SH-SY5Y (cell line): ENCODE results near the gene SOX1.

Experiments
- GATA2 ChIP-seq: IDR thresholded peaks from 2 replicates; pipeline ENCODE4 v1.6.1; 2011; ENCODE audit warnings: mild to moderate bottlenecking, low read depth, low read length
- GATA3 ChIP-seq: IDR thresholded peaks from 2 replicates; pipeline ENCODE4 v1.6.1; 2011; ENCODE audit warnings: low read depth, mild to moderate bottlenecking, low read length, moderate library complexity

SOX1 gene

GRCh38 chr13:112101360-112101930 lies 34.5 kb downstream of the SOX1 start:
- TF ChIP-seq GATA3, result no peak
- TF ChIP-seq GATA2, result no peak

- TF ChIP-seq GATA3, result no peak
- no peak for TF ChIP-seq GATA2
Measured at GRCh38 chr13:112102243-112102642, 35.3 kb downstream of the SOX1 start.

GRCh38 chr13:112103260-112103838 lies 36.4 kb downstream of the SOX1 start:
- no peak for TF ChIP-seq GATA3
- TF ChIP-seq GATA2, result no peak

GRCh38 chr13:112103961-112104880 lies 37.3 kb downstream of the SOX1 start:
- TF ChIP-seq GATA3, result no peak
- TF ChIP-seq GATA2, result no peak

- TF ChIP-seq GATA3 (no peak), GATA2 (no peak)
Measured at GRCh38 chr13:112104881-112105234, 37.9 kb downstream of the SOX1 start.

- TF ChIP-seq GATA2 (no peak), GATA3 (no peak)
Measured at GRCh38 chr13:112105244-112105681, 38.3 kb downstream of the SOX1 start.

GRCh38 chr13:112105892-112106291 lies 38.9 kb downstream of the SOX1 start:
- no peak for TF ChIP-seq GATA2
- no peak for TF ChIP-seq GATA3

GRCh38 chr13:112106478-112107141 lies 39.7 kb downstream of the SOX1 start:
- TF ChIP-seq GATA2 (no peak), GATA3 (no peak)

GRCh38 chr13:112107289-112107688 lies 40.3 kb downstream of the SOX1 start:
- TF ChIP-seq GATA2, result no peak
- no peak for TF ChIP-seq GATA3

- no peak for TF ChIP-seq GATA2
- TF ChIP-seq GATA3, result no peak
Measured at GRCh38 chr13:112110479-112110878, 43.5 kb downstream of the SOX1 start.

GRCh38 chr13:112111239-112111857 lies 44.4 kb downstream of the SOX1 start:
- no peak for TF ChIP-seq GATA2
- TF ChIP-seq GATA3, result no peak

GRCh38 chr13:112112534-112113276 lies 45.8 kb downstream of the SOX1 start:
- TF ChIP-seq GATA3 (no peak), GATA2 (no peak)

- no peak for TF ChIP-seq GATA3
- TF ChIP-seq GATA2, result no peak
Measured at GRCh38 chr13:112113348-112113747, 46.4 kb downstream of the SOX1 start.

- TF ChIP-seq GATA3, result no peak
- TF ChIP-seq GATA2, result no peak
Measured at GRCh38 chr13:112113851-112114250, 46.9 kb downstream of the SOX1 start.
